GM19467 (cell line): ENCODE measurements around the gene CYTL1.
"Not testable (repeated sequence)": the region's sequence is repeated elsewhere in the genome, so short reads cannot be mapped to it uniquely, and the experiment has no call there.

ENCODE experiments used
- ATAC-seq: cut with Tn5 transposase; IDR thresholded peaks from one replicate; pipeline ENCODE4 v1.9.1; 2021; ENCODE audit warnings: mild to moderate bottlenecking, moderate library complexity; ENCODE audit not compliant: unreplicated experiment

CYTL1 gene

GRCh38 chr4:5019274-5019673 lies at the start of gene CYTL1:
CYTL1 (minus strand) TSS chr4:5019458; CDS start chr4:5019445, 13 bp downstream.
- ATAC-seq = no peak

DNA sequence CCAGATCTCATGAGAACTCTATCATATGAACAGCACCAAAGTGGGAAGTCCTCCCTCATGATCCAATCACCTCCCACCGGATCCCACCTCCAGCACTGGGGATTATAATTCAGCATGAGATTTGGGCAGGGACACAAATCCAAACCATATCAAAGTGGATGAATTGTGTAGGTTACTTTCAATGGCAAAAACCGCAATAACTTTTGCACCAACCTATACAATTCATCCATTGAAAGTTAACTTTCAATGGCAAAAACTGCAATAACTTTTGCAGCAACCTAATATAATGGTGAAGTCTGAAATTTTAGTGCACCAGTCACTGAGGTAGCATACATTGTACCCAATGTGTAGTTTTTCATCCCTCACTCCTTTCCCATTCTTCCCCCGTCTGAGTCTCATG lies 48.6 kb upstream of the CYTL1 start:
- no peak for ATAC-seq

GRCh38 chr4:5066968-5067367 lies 47.7 kb upstream of the CYTL1 start:
- not testable (repeated sequence) for ATAC-seq

- no peak for ATAC-seq
These were observed 46.8 kb upstream of the CYTL1 start for GRCh38 chr4:5066101-5066500.

DNA sequence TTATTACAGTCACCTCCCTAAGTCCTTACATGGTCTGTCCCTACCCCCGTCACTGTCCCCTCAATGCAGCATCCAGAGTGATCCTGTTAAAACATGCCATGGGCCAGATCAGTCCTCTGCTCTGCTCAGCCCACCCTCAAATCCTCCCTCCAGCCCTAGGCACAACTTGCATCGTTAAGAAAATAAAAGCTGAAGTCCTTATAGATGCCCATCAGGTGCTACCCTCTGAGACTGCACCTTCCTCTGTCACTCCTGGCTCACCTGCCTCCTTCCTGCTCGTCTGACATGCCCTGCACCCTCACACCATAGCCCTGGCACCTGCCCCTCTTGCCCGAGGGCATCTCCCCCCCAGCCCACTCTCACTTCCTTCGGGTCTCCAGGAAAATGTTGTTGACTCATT lies 36.2 kb upstream of the CYTL1 start:
- no peak for ATAC-seq

- ATAC-seq = no peak
These were observed 35.3 kb upstream of the CYTL1 start for GRCh38 chr4:5054532-5054931.

- no peak for ATAC-seq
These were observed 33.6 kb upstream of the CYTL1 start for GRCh38 chr4:5052726-5053425.

- no peak for ATAC-seq
These were observed 33.0 kb upstream of the CYTL1 start for GRCh38 chr4:5052204-5052702.

GRCh38 chr4:5051278-5052203 lies 32.3 kb upstream of the CYTL1 start, which contains the start of gene STK32B:
STK32B (plus strand) TSS chr4:5051480.
- no peak for ATAC-seq

GRCh38 chr4:5050520-5051277 lies 31.4 kb upstream of the CYTL1 start:
- ATAC-seq = no peak

DNA sequence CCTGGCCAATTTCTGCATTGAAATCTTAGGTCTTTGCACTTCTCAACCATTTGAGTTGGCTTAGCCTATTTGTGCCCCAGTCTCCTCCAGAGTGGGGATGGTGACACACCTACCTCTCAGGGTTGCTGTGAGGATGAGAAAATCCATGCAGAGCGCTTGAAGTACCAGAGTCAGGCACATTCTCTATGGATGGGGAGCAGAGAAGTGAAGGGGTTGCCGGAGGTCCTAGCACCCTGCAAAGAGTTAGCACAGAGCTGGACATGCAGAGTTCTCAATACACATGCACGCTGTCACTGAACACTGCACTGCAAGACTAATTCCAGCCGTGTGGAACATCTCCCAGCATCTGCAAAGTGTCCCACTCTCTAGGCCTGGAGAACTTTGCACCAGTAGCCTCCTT lies 29.5 kb upstream of the CYTL1 start:
- ATAC-seq = no peak

DNA sequence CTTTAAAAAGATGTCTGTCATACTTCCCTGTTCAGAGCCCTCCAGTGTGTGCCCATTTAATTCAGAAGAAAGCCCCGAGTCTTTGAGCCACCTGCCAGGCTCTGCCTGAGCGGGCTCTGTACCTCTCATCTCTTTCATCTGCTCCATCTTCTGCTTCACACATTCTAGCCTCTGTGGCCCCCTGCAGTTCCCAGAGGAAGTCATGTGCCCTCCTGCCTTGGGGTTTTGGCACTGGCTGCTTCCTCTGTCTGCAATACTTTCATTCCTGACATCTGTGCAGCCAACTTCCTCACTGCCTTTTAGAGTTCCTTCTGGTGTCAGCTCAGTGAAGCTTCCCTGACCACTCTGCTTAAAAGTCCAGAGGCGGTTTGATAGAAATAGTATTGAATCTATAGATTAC lies 25.8 kb upstream of the CYTL1 start:
- no peak for ATAC-seq

DNA sequence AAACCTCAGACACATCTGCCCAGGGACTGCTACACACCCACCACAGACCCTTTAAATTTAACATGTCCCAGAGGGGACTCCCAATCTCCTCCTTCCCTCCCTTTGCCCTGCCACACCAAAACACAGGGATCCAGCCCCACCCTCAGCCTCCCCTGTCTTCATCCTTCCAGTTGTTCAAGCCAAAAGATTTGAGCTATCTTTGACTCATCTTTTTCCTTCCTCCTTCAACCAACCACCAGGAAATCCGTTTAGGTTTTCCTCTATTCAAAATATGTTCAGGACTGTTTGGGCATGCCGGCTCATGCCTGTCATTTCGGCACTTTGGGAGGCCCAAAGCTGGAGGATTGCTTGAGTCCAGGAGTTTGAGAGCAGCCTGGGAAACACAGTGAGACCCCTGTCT lies 25.1 kb upstream of the CYTL1 start:
- ATAC-seq = no peak

GRCh38 chr4:5043579-5043978 lies 24.3 kb upstream of the CYTL1 start:
- ATAC-seq = no peak

- ATAC-seq = no peak
These were observed 22.4 kb upstream of the CYTL1 start for GRCh38 chr4:5041699-5042098.

GRCh38 chr4:5040856-5041620 lies 21.8 kb upstream of the CYTL1 start:
- no peak for ATAC-seq

DNA sequence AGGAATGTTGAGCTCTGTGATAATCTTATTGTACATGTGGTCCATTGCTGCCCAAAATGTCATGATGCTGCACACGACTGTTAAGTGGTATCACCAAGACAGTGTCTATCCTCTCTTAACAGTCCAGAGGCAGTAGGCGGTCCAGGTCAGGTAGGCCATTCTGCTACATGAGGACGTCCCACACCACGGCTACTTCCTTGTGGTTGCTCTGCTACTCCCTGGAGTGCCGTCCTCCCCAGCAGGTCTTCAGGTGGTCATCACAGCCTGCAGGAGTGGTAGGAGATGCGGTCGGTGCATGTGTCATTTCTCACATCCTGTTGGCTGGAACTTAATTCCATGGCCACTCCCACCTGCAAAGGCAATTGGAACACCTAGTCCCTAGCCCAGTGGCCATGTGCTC lies 20.5 kb upstream of the CYTL1 start:
- ATAC-seq = no peak

DNA sequence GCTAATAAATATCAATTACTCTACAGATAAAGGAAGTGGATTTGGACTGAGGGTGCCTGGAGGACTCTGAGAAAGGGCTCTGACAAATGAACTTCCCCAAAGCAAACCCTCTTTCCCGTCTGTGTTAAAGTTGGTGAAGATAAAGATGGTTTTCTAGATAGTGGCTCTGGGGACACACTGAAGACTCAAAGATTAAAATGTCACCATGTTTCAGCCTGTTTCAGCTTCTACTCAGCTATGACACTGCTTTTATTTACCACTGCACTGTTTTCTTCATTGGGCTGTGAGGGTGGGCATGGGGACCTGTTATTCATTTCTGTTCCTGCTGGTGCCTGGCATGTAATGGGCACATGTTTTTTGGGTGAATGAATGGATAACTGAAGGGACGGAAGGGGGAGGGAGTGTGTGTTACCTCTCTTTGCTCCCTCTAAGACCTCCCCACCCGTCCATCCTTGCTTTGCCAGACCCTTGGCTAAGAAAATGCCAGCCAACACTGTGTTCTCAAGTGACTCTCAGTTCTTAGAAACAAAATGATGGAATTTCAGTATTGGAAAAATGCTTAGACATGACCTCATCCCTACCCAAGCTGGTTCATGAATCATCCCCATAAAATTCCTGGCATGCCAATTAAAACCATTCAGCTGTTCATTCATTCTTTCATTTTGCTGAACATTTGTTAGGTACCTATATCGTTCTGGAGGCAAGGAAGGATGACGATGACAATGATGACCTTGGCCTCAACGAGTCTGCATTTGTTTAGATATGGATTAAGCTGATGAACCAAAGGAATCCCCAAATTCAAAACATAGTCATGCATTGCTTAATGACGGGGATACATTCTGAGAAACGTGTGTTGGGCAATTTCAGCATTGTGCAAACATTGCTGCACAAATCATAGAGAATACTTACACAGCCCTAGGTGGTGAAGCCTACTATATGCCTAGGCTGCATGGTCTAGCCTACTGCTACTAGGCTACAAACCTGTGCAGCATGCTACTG lies 18.6 kb upstream of the CYTL1 start:
- no peak for ATAC-seq

GRCh38 chr4:5036239-5036638 lies 17.0 kb upstream of the CYTL1 start:
- ATAC-seq = no peak
